Measurements from ENCODE around the gene ABLIM2. TPM values are rescaled to one million over a fixed set of nuclear protein-coding genes. Genes with fewer than 3 reads are reported as not detected.

Gene ABLIM2
- polyA plus RNA-seq, 1 donor from 2014 or later = 14.9 TPM

GRCh38 chr4:7963691-7964090 is 194.9 kb downstream of the ABLIM2 start:
- no peak overlapping the region for H3K4me3 ChIP-seq (ENCODE audit: low read length)
- no peaks in the 10 kb centered on the region for H3K9me2 ChIP-seq (ENCODE audit: insufficient read depth, low read length)
- no peak for TF ChIP-seq POLR2AphosphoS5 (IDR thresholded peaks at IDR 0.05)
- no peaks in the 10 kb centered on the region for H4K20me1 ChIP-seq (ENCODE audit: insufficient read depth)
- H3K9me3 ChIP-seq (ENCODE audit: low read length) = no peaks in the 10 kb centered on the region
- no peak overlapping the region for H3K9ac ChIP-seq (ENCODE audit: low read length)
- no peaks in the 10 kb centered on the region for H3F3A ChIP-seq (ENCODE audit: insufficient read depth, low read length, poor library complexity, severe bottlenecking)
- no peaks in the 10 kb centered on the region for H3K79me2 ChIP-seq (replicated peaks; ENCODE audit: insufficient read depth, low read length)
- H3K4me2 ChIP-seq (ENCODE audit: low read length) = no peak overlapping the region
- no peak overlapping the region for H2AFZ ChIP-seq (ENCODE audit: low read depth, low read length)
- H3K36me3 ChIP-seq (ENCODE audit: insufficient read depth, low read length) = no peaks in the 10 kb centered on the region
- no peaks in the 10 kb centered on the region for H3K27me3 ChIP-seq (ENCODE audit: insufficient read depth, low read depth, low read length)
- H3K27ac ChIP-seq (ENCODE audit: low read length) = no peak overlapping the region

GRCh38 chr4:7962609-7963508 is 195.8 kb downstream of the ABLIM2 start:
- no peaks in the 10 kb centered on the region for H4K20me1 ChIP-seq (ENCODE audit: insufficient read depth)
- no peaks in the 10 kb centered on the region for H3K36me3 ChIP-seq (ENCODE audit: insufficient read depth, low read length)
- no peaks in the 10 kb centered on the region for H3K9me2 ChIP-seq (ENCODE audit: insufficient read depth, low read length)
- H3K27ac ChIP-seq (ENCODE audit: low read length) = no peak overlapping the region
- TF ChIP-seq EP300 (conservative IDR thresholded peaks at IDR 0.05; ENCODE audit: poor library complexity, severe bottlenecking) = no peak
- TF ChIP-seq EZH2 (IDR thresholded peaks at IDR 0.05; ENCODE audit: borderline replicate concordance, insufficient read depth, low read length, poor library complexity, severe bottlenecking) = no peak
- no peak for TF ChIP-seq SMC3 (conservative IDR thresholded peaks at IDR 0.05; ENCODE audit: poor library complexity)
- no peak for TF ChIP-seq MXI1 (conservative IDR thresholded peaks at IDR 0.05; ENCODE audit: poor library complexity, severe bottlenecking)
- TF ChIP-seq POLR2AphosphoS5 (IDR thresholded peaks at IDR 0.05) = no peak
- TF ChIP-seq TAF1 (IDR thresholded peaks at IDR 0.05; ENCODE audit: low read depth) = no peak
- no peak for TF ChIP-seq CTCF (IDR thresholded peaks at IDR 0.05; ENCODE audit: poor library complexity, severe bottlenecking)
- TF ChIP-seq RAD21 (conservative IDR thresholded peaks at IDR 0.05) = no peak
- no peak for TF ChIP-seq REST (IDR thresholded peaks at IDR 0.05; ENCODE audit: borderline replicate concordance)
- H3K9me3 ChIP-seq (ENCODE audit: low read length) = no peaks in the 10 kb centered on the region
- no peak overlapping the region for H3K4me3 ChIP-seq (ENCODE audit: low read length)
- no peaks in the 10 kb centered on the region for H3K27me3 ChIP-seq (ENCODE audit: insufficient read depth, low read depth, low read length)
- no peak overlapping the region for H3K9ac ChIP-seq (ENCODE audit: low read length)
- no peak overlapping the region for H3K4me2 ChIP-seq (ENCODE audit: low read length)
- no peaks in the 10 kb centered on the region for H3K79me2 ChIP-seq (replicated peaks; ENCODE audit: insufficient read depth, low read length)
- no peaks in the 10 kb centered on the region for H3F3A ChIP-seq (ENCODE audit: insufficient read depth, low read length, poor library complexity, severe bottlenecking)
- H2AFZ ChIP-seq (ENCODE audit: low read depth, low read length) = no peak overlapping the region

Data from neural cell (in vitro differentiated cells).